CD4-positive, alpha-beta T cell treated with Interleukin-21 for 1 hour (primary cell): Measurements from ENCODE around the gene CORO2A.
"Not testable (repeated sequence)": the region's sequence is repeated elsewhere in the genome, so short reads cannot be mapped to it uniquely, and the experiment has no call there.

Experiments
- DNase-seq: peaks from one replicate; pipeline ENCODE4 v3.0.0-alpha.2; 2020

Gene CORO2A

DNA sequence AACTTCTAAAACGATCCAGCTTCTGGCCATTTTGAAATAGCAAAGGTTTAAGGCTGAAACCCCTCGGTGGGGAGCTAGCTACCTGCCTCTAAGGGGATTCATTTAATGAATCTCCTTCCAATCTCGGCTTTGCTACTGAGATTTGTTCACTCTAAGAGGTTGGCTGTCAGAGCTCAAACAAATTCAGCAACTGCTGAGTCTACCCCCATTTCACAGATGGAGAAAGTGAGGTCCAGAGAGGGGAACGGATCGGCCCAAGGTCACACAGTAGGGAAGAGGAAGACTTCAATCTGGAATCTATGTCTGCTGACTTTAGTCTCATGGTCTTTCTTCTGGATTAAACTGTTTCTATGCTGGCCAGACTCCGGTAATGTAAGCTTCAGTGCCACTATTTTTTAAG lies 3.0 kb downstream of the CORO2A start:
- DNase-seq, result no peak

DNA sequence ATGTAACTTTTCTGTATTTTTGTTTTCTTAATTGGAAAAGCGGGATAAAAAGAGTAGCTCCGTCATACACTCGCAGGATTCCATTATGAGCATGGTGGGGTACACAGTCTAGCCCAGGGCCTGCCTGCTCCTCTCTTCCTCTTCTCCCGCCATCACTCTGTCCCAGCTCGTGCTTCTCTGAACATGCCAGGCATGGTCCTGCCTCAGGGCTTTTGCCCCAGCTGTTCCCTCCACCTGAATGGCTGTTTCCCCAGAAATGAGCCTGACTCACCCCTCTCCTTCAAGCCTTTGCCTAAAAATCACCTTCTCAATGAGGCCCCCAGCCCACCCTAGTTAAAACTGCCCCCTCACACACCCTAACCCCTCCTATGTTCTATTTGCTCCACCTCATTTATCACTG lies 4.5 kb downstream of the CORO2A start:
- no peak for DNase-seq

DNA sequence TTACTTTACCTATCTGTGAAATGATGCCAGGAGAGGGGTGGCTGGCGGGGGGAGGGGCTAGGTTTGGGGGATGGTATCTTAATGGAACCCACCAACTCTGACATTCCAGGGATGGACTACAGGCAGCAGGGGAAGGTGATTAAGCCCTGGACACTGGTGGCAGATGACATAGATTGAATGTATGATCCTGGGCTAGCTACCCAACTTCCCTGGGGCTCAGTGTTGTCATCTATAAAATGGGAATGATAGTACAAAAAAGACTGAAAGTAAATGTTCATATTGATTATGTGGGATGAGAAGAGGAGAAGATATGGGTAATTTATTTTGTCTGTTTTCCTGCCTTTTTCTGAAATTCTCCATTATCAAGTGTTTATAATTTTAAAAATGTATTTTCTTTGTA lies 6.2 kb downstream of the CORO2A start:
- no peak for DNase-seq

DNA sequence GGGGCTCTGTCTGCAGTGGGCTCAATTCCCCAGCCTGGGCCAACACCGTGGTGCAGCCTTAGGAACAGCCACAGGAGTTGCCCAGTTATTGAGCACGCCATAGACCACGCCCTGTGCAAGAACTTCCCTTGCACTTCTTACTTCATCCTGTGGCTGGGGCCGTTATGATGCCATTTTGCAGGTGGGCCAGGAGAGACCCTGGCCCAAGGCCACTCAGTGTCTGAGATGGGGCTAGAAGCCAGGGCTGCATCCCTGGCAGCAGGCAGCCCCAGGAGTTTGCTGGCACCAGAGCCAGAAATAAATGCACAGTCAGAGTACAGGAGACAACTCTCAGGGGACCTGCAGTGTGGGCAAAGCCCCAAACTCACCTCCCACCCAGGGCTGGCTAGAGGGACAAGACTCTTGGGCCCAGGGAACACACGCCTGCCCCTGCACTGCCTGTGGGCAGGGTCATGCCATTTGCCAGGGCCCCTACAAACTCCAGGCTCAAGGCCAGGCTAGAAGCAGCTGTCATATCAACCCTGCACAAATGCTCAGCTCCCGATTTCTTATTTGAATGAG lies 6.7 kb downstream of the CORO2A start:
- DNase-seq, result no peak

DNA sequence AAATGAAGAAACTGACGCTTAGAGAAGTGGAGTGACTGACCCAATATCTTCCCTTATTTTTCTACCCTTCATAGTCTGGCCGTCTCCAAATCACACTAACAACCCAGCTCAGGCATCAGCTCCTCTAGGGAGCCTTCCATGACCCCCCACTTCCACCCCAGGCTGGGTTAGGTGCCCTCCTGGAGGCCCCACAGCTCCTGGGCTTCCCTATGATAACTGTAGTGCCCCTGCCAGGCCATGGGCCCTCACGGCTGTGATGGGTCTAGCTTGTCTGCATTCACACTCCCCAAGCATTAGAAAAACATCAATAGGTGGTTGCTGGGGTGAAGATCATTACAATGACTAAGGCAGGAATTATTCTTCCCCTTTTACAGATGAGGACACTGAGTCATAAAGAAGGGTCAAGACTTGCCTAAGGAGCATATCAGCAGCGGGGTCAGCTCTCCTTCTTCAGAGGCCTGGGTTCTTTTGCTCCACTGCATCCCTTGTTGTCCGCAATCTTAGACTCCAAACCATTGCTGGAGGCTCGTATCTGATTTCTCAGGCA lies 7.3 kb downstream of the CORO2A start:
- no peak for DNase-seq

DNA sequence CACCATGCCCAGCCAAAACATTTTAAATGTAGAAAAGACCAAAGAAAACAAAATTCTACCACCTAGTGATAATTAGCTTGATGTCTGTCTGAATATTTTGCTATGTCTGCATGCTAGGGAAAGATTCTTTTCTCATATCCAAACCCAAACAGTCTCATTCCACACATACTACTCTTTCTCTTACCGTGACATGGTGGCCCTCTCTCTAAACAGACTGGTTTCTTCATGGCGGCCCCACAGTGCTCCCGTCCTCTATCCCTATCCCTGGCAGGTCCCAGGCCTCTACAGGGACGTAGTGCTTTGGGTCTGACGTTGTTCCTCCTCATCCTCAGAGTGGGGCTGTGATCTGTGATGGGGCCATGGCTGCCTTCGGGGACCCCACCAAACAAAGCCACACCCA lies 8.1 kb downstream of the CORO2A start:
- DNase-seq, result no peak

DNA sequence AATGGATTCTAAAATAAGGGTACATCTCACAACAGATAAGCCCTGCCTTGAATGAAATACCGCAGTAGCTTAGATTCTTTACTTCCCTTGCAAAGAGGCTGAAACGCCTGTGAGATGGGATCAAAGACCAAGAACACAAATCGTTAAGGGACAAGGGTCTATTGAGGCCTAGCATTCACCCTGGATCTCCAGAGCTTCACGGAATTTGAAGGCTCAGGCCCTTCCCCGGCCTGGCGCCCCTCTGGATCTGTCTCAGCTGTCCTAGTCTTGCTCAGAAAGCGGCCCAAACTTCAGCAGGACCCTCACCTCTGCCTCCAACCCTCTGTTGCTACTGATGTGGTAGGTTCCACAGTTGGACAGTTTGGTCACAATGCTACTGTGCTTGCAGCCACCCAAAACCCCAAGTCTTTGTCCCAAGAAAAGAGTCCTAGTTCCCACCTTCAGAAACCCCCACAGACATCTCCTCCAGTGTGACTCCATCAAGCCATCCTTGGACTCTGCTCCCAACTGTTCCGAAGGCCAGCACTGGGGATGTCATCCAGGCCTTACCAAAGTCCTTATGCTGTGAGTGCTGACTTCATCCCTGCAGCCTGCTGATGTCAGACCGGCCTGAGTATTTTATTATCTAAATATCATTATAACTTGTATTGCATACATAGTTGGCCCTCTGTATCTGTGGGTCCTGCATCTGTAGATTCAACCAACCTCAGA lies 9.4 kb downstream of the CORO2A start:
- no peak for DNase-seq

DNA sequence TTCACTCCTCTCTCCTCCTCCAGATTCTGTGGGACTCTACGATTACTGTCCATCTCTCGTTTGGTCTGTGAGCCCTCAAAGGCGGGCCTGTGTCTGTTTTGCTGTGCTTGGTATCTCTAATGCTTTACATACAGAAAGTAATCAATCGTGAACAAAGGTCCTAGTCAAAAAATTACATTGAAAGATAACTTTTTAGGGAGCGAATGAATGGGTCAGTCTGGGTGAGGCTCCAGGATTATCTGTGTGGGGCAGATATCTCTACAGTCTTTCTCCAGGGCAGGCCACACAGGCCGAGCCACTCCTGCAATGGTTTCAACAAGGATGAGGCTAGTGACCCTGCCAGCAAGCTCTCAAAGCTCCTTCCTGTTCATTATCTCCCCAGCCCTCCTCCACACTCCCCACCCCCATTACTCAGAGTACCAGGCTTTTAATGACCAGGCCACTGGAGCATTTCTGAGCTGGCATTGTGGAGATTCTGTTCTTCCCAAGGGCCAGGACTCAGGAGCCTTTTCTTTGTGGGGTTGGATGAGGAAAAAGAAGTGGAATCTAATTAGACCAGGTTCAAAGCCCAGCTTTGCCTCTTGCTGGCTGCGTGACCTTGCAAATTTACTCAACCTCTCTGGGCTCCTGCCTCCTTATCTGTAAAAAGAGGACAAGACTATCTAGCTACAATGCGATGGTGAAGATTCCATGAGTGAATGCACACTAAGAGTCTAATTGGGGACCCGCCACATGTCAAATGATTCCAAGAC lies 10.2 kb downstream of the CORO2A start:
- DNase-seq, result no peak

DNA sequence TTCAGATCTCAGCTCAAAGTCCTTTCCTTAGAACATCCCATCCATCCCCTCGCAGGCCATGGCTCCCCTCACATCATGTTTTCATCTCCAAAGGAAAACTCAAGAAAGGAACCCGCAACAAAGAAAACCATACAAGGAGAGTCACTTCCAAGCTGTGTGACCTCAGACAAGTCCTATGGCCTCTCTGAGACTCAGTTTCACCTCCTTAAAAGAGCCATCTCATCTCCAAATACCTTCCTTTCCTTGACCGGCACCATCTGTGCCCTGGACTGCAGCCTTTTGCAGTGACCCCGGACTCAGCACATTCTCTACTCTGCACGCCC lies 10.7 kb downstream of the CORO2A start:
- DNase-seq, result no peak

DNA sequence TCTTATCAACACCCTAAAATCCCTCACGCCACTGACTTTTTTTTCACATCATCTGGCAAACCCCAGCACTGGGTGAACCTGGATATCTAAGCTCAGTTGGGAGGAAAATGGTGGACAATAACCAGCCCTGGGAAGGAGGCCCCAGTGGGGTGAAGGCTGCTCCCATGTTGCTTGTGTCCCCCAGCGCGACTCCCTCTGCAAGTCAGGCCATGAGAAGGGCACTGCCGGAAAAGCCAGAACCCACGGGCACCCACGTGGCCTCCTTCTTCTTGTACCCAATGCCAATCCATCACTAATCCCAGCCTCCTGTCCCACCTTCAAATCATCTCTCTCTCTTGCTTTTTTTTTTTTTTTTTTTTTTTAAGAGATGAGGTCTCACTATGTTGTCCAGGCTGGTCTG lies 11.4 kb downstream of the CORO2A start:
- DNase-seq, result no peak

DNA sequence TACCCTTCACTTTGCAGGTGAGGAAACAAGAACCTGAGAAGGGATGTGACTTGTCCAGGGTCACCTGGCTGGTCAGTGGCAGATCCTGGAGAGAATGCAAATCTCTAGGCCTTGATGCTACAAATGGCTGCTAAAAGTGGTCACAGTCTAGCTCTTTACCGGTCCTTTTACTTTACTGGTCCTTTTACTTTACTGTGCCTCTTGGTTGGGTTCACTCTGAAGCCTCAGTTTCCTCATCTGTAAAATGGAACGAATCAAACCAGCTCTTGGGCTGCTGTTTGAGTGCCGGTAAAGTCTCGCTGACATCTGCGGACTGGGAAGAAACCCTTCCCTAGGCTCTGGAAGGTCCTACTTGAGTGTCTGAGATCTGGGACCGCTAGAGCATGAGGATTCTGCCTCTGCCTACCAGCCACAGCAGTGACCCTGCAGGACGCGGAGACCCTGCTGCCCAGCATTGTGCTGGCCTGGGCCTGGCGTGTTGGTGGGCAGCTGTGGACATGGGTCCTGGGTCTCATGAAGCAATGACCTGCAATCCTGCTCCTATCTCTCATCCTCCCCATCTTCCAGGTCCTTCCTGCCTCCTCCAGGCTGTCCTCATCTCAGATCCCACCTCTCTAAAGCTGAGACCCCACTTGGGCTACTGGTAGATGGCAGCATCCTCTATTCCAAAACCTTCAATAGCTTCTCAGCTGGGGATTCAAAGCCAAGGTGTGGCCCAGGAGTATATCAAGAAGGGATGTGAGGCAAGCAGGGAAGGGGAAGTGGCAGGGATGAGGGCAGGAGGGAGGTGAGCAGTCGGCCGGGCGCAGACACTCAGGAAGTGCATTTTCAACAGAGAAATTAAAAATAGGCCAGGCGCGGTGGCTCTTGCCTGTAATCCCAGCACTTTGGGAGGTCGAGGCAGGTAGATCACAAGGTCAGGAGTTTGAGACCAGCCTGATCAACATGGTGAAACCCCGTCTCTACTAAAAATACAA lies 13.3 kb downstream of the CORO2A start:
- no peak for DNase-seq

DNA sequence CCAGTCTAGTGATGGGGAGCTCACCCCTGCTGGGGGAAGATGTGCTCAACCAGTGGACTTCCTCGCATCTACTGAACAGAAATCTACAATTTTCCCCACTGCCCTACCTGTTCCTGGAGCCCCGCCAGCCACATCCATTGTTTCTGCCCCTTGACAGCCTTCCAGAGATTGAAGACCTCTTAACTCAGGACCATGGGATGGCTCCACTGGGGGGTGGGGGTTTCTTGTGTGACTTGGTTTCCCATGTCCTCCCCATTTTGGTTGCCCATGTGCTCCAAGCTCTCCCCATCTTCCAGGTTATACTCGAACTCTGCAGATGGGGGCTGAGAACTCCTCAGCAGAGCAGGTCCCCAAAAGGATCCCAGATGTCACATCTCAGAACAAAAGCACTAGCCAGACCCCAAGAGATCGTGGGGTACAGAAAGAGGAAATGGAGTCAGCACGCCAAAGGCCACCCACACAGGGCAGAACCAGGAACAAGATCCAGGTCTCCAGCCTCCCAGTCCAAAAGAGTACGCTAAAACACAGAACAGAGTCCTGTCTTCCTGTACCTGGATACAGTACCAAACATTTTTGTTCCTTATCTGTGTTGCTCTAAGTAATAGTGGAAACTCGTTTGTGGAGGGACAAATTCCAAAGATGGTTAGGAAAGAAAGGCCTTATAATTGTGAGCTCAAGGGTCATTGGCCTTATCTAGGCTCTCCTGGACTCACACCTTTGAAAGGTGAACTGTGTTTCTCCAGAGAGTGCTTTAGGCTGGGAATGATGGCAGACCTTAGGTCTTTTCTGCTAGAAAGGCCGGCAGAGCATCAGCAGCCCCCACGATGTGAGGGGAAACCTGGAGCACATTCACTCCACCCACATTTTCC lies 15.8 kb downstream of the CORO2A start:
- DNase-seq, result no peak

DNA sequence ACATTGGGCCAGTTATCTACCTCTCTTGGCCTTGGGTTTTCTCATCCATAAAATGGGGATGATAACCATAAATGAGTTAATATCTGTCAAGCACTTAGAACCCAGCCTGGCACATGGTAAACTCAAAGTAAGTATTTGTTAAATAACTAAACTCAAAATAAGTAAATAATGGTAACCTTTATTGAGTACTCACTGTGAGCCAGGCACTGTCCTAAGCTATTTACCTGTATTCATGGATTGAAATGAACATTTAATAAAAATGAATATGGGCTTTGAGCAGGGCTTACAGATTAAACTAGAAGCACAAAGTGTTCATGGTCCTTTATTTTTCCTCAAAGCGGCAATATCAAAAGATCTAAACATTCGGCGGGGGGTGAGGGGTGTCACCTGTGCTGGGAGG lies 16.7 kb downstream of the CORO2A start:
- DNase-seq, result no peak

DNA sequence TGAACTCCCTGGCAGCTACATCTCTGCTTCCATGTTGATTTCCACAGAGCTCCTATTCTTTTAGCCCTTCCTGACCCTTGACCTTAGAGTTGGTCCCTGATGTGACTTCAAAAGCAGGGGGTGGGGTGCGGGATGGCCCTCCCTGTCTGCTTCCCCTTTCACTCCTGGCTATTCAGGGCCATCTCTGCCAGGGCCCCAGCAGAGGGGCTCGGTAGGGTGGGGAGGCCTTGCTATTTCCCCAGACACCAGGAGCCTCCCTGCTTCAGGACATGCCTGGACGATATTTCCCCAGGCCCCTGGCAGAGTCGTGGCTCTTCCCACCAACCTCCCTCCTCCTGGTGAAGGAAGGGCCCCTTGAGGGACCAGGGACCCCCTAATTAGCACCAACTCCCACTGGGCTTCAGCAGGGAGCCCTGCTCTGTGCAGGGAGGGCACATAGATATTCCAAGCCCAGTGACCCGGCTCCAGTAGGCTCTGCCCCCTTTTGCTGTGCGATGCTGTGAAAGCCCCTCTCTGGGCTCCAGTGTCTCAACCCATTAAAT lies 17.3 kb downstream of the CORO2A start:
- no peak for DNase-seq

DNA sequence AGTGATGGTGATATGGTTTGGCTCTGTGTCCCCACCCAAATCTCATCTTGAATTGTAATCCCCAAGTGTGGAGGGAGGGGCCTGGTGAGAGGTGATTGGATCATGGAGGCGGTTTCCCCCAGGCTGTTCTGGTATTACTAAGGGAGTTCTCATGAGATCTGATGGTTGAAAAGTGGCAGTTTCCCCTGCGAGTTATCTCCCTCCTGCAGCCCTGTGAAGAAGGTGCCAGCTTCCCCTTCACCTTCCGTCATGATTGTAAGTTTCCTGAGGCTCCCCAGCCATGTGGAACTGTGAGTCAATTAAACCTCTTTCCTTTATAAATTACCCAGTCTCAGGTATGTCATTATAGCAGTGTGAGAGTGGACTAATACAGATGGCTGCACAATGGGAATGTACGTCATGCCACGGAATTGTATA lies 17.9 kb downstream of the CORO2A start:
- not testable (repeated sequence) for DNase-seq

DNA sequence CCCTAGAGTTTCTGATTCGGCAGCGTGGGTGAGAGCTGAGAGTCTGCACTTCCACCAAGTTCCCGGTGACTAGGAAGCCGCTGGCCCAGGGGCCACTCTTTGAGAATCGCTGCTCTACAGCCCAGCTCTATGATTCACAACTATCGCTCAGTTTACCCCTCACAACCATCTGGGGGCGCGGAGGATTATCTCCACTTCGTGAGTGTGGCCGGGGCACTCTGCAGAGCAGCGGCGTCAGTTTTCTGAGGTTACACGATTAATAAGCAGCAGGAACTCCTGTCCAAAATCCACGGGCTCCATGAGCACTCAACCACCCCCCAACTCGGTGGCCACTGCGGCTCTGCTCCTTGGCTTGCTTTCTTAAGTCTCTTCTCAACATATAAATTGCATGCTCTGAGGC lies 19.3 kb downstream of the CORO2A start:
- no peak for DNase-seq

DNA sequence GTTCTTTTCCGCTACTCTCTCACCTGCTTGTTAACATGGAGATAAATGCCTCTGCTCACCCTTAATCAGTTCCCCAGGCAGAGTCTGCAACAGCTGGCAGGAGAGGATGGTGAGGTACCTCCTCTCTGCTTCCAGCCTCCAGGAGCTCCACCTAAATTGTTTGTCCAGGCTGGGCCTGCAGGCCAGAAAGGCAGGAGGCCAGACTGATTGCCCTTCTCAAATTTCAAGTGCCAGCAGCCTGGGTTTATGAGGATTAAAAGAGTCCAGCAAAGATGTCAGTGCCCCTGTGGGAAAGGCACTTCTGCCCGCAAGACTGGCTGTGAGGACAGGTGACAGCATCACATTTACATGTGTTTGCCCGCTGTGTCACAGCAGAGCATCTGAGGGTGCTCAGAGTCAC lies 19.8 kb downstream of the CORO2A start:
- no peak for DNase-seq

DNA sequence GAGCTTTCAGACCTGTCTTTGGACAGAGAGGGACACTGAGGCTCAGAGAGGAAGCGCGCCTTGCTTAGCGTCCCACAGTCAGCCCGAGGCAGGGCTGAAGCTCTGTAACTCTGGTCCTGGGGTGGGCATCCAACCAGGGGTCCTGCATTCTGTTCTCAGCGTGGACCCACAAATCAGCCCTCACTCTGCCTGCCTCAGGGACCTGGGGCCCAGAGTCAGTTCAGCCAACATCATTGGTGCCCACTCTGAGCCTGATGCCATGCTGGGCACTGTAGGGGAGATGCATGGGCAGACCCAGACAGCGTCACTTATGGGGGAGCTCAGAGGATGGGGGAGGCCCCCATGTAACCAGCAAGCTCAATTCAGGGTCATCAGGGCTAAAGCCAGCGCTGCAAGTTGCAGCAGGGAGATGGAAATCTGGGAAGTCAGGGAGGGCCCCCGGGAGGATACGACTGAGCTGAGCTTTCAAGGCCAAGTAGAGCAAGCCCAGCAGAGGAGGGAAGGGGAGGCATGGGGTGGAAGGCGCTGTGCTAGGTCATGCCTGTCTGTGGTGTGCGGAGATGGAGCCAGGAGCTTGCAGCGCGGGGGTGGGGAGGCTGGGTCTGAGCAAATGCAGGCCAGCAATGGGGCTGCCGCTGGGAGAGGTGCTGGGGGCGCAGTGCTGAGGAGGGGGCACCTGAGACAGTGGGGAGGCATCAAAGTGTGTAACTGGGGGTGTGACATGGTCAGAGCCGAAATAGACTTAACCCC lies 21.1 kb downstream of the CORO2A start:
- no peak for DNase-seq

DNA sequence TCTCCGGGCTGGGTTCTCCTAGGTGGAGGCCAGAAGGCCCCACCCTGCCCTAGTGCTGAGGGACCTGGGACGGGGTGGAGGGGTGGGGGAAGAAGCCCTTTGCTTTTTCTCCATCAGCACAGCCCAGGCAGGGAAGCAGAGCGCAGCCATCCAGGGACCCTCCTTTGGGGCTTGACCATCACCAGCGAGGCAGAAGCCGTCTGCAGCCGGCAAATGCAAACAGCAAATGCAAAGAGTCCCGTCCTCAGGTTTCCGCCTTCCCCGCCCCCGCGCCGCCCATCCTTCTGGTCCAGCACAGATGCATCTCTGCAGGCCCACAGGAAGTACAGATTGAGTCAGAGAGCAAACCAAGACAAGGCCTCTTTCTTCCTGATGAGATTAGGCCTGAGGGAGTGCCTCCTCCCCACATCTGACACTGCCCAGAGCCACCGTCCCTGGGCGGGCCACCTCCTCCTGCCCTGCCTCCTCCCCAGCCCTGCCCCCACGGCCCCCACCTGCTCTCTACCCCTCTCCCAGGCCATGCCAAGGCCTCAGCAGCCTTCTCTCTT lies 23.4 kb downstream of the CORO2A start:
- peak; percentile 51 for DNase-seq

DNA sequence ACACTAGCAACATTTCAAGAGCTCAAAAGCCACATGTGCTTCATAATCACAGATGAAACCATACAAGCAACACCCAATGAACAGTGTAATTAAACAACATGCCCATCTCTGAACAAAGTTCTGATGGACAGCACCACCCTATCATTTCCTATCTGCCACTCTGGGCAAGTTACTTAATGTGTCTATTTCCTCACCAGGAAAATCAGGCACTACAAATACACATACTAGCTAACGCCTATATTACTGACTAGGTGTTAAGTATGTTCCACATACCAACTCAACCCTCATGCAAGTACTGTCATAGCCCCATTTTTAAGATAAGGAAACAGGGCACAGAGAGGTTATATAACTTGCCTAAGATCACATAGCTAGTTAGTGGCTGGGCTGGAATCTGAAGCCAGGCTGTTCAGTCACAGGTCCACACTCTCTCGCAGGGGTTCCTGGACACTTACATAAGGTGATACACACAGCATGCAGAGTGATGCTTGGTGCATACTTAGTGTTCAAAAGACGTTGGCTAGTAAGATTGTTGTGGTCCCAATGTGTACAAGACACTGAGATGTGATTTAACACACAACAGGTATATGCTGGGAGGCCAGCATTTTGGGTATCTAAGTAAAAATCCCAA lies 24.2 kb downstream of the CORO2A start:
- DNase-seq, result no peak
